ENCODE data around the gene COL4A2.

The COL4A2 gene

GRCh38 chr13:110290826-110291225 lies 16.3 kb upstream of the COL4A2 start:
- H3K4me3 ChIP-seq (ENCODE audit: low read length): no peak overlapping the region
- H3K4me2 ChIP-seq (ENCODE audit: low read depth, low read length): no peak overlapping the region
- no peaks in the 10 kb centered on the region for H3K9me3 ChIP-seq (replicated peaks; ENCODE audit: insufficient read depth, low read length)
- TF ChIP-seq EZH2 (optimal IDR thresholded peaks at IDR 0.05; ENCODE audit: low read depth, low read length): no peak
- no peak for TF ChIP-seq EZH2phosphoT487 (IDR thresholded peaks at IDR 0.05; ENCODE audit: low read length)
- no peak for TF ChIP-seq CTCF (IDR thresholded peaks at IDR 0.05; ENCODE audit: low read length)
- H2AFZ ChIP-seq (ENCODE audit: low read length): no peak overlapping the region
- H3K27ac ChIP-seq (ENCODE audit: low read length): no peak overlapping the region
- H3K9ac ChIP-seq (ENCODE audit: low read length): no peak overlapping the region
- DNase-seq: no peak
- H3K36me3 ChIP-seq (replicated peaks; ENCODE audit: insufficient read depth, low read length): no peaks in the 10 kb centered on the region
- no peaks in the 10 kb centered on the region for H3K27me3 ChIP-seq (replicated peaks; ENCODE audit: insufficient read depth, low read length)
- H3K4me1 ChIP-seq (ENCODE audit: low read length): no peaks in the 10 kb centered on the region
- H3K9me2 ChIP-seq (replicated peaks; ENCODE audit: insufficient read depth, low read length): no peaks in the 10 kb centered on the region
- H3F3A ChIP-seq (ENCODE audit: insufficient read depth, low read length): no peaks in the 10 kb centered on the region
- H3K79me2 ChIP-seq (ENCODE audit: low read length): no peaks in the 10 kb centered on the region
- H4K20me1 ChIP-seq (ENCODE audit: insufficient read depth, low read length): no peaks in the 10 kb centered on the region

- Histone ChIP-seq H3K4me2 (ENCODE audit: low read depth, low read length) (no peak overlapping the region), H3K27ac (ENCODE audit: low read length) (no peak overlapping the region), H2AFZ (ENCODE audit: low read length) (no peak overlapping the region), H3K4me3 (ENCODE audit: low read length) (no peak overlapping the region), H4K20me1 (ENCODE audit: insufficient read depth, low read length) (no peaks in the 10 kb centered on the region), H3K36me3 (replicated peaks; ENCODE audit: insufficient read depth, low read length) (no peaks in the 10 kb centered on the region), H3K79me2 (ENCODE audit: low read length) (no peaks in the 10 kb centered on the region), H3K4me1 (ENCODE audit: low read length) (no peaks in the 10 kb centered on the region), H3K9me2 (replicated peaks; ENCODE audit: insufficient read depth, low read length) (no peaks in the 10 kb centered on the region), H3K27me3 (replicated peaks; ENCODE audit: insufficient read depth, low read length) (no peaks in the 10 kb centered on the region), H3K9ac (ENCODE audit: low read length) (no peak overlapping the region), H3K9me3 (replicated peaks; ENCODE audit: insufficient read depth, low read length) (no peaks in the 10 kb centered on the region), H3F3A (ENCODE audit: insufficient read depth, low read length) (no peaks in the 10 kb centered on the region)
- TF ChIP-seq CTCF (IDR thresholded peaks at IDR 0.05; ENCODE audit: low read length): no peak
- no peak for DNase-seq
These were observed 15.8 kb upstream of the COL4A2 start for GRCh38 chr13:110291286-110291685.

GRCh38 chr13:110293037-110293436 lies 14.0 kb upstream of the COL4A2 start:
- Histone ChIP-seq H3K36me3 (replicated peaks; ENCODE audit: insufficient read depth, low read length) (no peaks in the 10 kb centered on the region), H3F3A (ENCODE audit: insufficient read depth, low read length) (no peaks in the 10 kb centered on the region), H3K9ac (ENCODE audit: low read length) (no peak overlapping the region), H3K4me1 (ENCODE audit: low read length) (no peaks in the 10 kb centered on the region), H3K9me2 (replicated peaks; ENCODE audit: insufficient read depth, low read length) (no peaks in the 10 kb centered on the region), H4K20me1 (ENCODE audit: insufficient read depth, low read length) (no peaks in the 10 kb centered on the region), H3K79me2 (ENCODE audit: low read length) (no peaks in the 10 kb centered on the region), H3K4me3 (ENCODE audit: low read length) (no peak overlapping the region), H3K9me3 (replicated peaks; ENCODE audit: insufficient read depth, low read length) (no peaks in the 10 kb centered on the region), H2AFZ (ENCODE audit: low read length) (no peak overlapping the region), H3K4me2 (ENCODE audit: low read depth, low read length) (no peak overlapping the region), H3K27me3 (replicated peaks; ENCODE audit: insufficient read depth, low read length) (no peaks in the 10 kb centered on the region), H3K27ac (ENCODE audit: low read length) (no peak overlapping the region)
- no peak for TF ChIP-seq EZH2phosphoT487 (IDR thresholded peaks at IDR 0.05; ENCODE audit: low read length)
- TF ChIP-seq CTCF (IDR thresholded peaks at IDR 0.05; ENCODE audit: low read length): no peak
- no peak for TF ChIP-seq EZH2 (optimal IDR thresholded peaks at IDR 0.05; ENCODE audit: low read depth, low read length)
- no peak for DNase-seq

Measured in MM.1S (cell line).